GM23338 (cell line): ENCODE results near the gene FNDC1. TPM values are rescaled to one million over a fixed set of nuclear protein-coding genes. Genes with fewer than 3 reads are reported as not detected.

Experiments used
- CREB1 ChIP-seq: fragments of 250-450 bp; sonication (Bioruptor Pico); IDR thresholded peaks from 2 replicates; pipeline ENCODE4 v1.5.0; 2020; ENCODE audit warnings: low read depth, mild to moderate bottlenecking, moderate library complexity
- polyA plus RNA-seq: library from polyadenylated mRNA; unstranded; fragments of >200 nt; fragmentation: Nextera tagmentation; extraction: Ambion mirVana; gene quantifications from 2 replicates; pipeline ENCODE4 v1.2.1, GENCODE V29; 2016
- total RNA-seq: library from RNA; depleted of rRNA; stranded (reverse); fragments of >200 nt; shearing (Covaris generic); gene quantifications from 2 replicates; pipeline ENCODE4 v1.2.3, GENCODE V29; 2014; rRNA removed
- TF ChIP-seq, protein P1 (sequence below): IDR thresholded peaks from 2 replicates; pipeline ENCODE4 v1.6.1; 2016; ENCODE audit warnings: antibody characterized with exemption

Gene FNDC1
- total and polyA plus RNA-seq, 2 experiments from 2014 or later, result 0.38 to 0.57 TPM

DNA sequence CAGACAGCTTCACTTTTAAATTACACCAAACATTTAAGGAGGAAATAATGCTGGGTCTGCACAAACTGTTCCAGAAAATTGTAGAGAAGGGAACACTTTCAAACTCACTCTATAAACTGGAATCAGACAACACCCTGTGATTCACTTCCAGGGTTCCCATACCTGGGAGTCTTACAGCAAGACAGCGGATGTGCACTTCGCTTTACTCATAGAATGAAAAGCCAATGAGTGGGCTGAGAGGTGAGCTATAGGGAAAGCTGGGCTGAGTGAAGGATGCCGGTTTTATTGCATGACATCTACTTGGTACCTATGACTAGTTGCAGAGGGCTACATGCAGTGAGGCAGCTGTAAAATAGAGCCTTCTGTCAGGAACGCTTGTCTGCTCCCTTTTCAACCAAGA, 152.1 kb downstream of the FNDC1 start (continued):
- TF ChIP-seq, protein P1, sequence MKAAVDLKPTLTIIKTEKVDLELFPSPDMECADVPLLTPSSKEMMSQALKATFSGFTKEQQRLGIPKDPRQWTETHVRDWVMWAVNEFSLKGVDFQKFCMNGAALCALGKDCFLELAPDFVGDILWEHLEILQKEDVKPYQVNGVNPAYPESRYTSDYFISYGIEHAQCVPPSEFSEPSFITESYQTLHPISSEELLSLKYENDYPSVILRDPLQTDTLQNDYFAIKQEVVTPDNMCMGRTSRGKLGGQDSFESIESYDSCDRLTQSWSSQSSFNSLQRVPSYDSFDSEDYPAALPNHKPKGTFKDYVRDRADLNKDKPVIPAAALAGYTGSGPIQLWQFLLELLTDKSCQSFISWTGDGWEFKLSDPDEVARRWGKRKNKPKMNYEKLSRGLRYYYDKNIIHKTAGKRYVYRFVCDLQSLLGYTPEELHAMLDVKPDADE, result no peak
- no peak for TF ChIP-seq CREB1 (CRISPR knock-in tag)

Other genes starting within 250 kb of the FNDC1 start
- gene RSPH3, start 169.2 kb upstream of the FNDC1 start, total RNA-seq, result 1.7 and 2.4 TPM in 2 replicates
- 2.8 and 3.9 TPM in 2 replicates for gene RSPH3, start 169.2 kb upstream of the FNDC1 start, polyA plus RNA-seq
- 0.43 TPM in 1 of 2 replicates, not detected in the other for gene TAGAP, start 124.4 kb upstream of the FNDC1 start, total RNA-seq
- gene TAGAP, start 124.4 kb upstream of the FNDC1 start, polyA plus RNA-seq, result not detected in 2 replicates